ENCODE measurements around the gene PANK1. TPM values are rescaled to one million over a fixed set of nuclear protein-coding genes. Genes with fewer than 3 reads are reported as not detected.
A peak's percentile ranks its signal among the peaks of the same experiment; 100 is the strongest.

PANK1 gene
- 6.1 TPM for polyA plus RNA-seq (2013, experiment 1 of 2; ENCODE audit: insufficient read length)
- 5.8 TPM for polyA plus RNA-seq (2013, experiment 2 of 2; ENCODE audit: insufficient read length)

- peak; percentile 77 for DNase-seq
These were observed at the start of gene PANK1 for GRCh38 chr10:89644967-89645741. TSS of gene PANK1 (minus strand) at chr10:89645242. CDS start at chr10:89644891, 351 bp downstream.

- DNase-seq = no peak
These were observed 48.1 kb upstream of the PANK1 start for GRCh38 chr10:89693176-89693575.

DNA sequence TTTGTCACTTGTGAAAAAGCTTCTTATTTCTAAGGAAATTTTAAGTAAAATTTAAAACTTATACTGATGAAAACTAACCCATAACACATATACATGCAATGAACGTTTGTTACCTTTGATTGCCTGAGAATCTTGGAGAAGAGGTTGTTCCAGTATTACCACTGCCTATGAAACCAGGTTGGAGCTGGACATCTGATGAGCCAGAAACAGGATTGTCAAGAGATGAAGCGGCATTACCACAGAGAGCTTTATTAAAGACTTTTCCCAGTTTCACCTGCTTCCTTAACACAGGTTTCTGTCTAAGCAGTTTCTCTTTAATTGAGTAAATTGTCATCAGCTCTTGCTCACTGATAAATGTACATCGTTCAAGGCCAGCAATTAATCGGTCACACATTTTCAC is 47.4 kb upstream of the PANK1 start:
- no peak for DNase-seq

- no peak for DNase-seq
These were observed 45.0 kb upstream of the PANK1 start for GRCh38 chr10:89690027-89690426.

- DNase-seq = no peak
These were observed 40.9 kb upstream of the PANK1 start for GRCh38 chr10:89685936-89686335.

DNA sequence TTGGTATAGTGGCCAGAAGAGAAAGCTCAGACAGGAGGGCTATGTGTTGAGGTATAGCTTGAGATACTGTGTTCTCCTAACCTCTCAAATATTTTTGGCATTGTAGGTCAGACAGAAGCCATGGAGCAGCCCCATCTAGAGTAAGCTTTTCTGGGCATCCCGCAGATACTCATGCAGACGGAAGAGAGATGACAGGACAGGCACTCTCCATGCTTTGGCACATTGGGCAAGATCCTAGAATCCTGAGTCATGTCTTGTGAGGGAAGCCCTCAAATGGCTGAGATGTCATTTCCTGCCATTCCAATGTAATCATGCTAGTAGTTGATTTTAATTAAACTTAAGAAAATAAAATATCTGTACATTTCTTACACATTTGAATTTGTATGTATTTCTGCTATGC is 39.6 kb upstream of the PANK1 start:
- DNase-seq = peak; percentile 33

DNA sequence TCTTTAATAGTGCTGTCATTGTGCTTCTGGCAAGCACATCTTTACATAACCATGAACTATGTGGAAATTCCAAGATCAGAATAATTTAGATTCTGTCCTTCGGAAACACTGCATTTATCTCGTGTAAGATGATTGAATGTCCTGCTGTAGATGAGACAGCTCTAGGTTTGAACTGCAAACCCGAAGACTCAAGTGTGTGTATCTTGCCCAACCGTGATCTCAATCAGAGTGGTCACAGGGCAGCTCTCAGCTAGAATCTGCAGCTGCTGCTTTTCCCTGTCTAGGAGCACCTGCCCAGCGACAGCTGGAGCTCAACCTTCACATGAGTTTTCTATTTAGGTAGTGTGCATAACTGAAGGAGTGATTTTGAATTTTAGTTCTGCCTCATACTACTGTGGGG is 38.8 kb upstream of the PANK1 start:
- DNase-seq = no peak

DNA sequence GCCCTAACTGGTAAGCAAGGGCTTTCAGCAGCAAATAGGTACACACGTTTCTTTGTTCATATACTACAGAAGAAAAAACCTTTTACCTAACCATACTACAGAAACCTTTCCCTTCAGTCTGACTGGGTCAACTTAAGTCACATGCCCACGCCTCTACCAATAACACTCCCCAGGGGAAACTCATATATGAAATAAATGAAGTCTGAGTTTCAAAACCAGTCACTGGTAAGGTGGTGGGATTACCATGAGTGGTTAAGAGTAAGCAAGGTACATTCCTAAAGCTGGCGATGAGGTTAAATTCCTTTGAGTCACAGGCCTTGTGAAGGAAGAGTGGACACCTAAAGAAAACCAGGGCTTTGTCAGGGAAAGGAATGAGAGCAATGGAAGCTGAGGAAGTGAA is 34.9 kb upstream of the PANK1 start:
- no peak for DNase-seq

DNA sequence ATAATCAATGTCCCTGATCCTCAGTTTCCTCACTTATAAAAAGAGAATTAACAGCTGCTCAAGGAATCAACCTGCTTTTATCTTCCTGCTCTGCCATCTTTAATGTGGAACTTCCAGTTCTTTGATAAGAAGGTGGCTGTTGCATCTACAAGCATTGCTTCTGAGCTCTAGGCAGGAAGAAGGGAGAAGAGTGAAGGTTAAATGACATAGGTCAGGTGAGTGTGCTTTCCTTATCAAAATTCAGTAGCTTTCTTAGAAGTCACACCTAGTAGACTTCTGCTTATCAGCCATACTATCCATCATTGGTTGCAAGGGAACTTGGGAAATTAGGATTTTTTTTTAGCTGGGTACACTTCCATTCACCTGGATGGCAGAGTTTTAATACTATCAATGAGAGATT is 32.3 kb upstream of the PANK1 start:
- no peak for DNase-seq

DNA sequence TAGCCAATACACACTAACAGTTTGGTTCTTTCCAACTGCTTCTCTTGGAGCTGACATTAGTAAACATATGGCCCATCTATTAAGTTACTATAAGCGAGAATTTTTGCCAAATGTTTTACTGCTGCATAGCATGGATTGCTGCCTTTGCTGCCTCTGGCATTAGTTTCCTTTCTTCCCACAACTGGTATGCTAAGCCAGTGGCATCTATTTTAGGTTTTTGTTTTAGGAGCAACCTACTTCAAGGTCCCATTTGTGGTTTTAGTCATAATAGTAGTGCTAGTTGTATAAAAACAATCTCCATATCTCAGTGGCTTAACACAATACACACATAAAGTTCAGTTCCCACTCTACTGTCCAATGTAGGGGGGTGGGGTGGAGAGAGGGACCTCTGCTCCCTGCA is 25.9 kb upstream of the PANK1 start:
- no peak for DNase-seq

GRCh38 chr10:89669985-89670384 is 24.9 kb upstream of the PANK1 start:
- DNase-seq = no peak

GRCh38 chr10:89668386-89669071 is 23.5 kb upstream of the PANK1 start:
- DNase-seq = no peak

DNA sequence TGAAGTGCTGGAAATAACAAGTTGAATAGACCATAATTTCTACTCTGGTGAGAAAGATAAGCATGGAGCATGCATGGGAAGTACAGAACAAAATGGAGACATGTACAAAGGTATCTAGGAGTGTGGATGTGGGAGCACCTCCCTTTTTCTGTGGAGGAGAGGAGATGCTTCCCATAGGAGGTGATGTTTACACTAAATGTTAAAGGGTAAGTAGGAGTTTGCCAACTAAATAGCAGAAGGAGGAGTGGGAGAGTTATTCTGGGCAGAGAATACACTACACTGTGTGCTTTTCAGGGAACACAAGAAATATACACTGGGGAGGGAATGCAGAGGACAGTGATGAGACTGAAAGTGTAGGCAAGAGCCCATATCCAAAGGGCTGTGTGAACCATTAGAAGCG is 21.1 kb upstream of the PANK1 start:
- no peak for DNase-seq

DNA sequence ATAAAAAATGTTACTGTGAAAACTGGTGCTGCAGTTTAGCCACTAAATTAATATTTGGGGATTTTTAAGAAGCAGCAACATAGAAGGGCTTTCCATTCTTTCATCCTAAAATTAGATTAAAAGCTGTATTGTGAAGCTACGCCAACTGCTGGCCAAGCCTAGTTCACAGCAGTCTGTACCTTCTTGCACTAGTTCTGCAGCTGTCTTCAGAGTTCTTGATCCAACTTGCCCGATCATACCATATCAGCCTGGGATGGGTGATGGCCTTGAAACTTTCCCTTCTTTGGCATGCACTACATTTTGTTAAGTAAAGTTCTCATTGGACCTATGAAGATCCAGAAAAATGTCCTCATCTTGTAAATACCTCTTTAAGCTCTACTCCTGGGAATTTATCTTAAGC is 20.3 kb upstream of the PANK1 start:
- no peak for DNase-seq

DNA sequence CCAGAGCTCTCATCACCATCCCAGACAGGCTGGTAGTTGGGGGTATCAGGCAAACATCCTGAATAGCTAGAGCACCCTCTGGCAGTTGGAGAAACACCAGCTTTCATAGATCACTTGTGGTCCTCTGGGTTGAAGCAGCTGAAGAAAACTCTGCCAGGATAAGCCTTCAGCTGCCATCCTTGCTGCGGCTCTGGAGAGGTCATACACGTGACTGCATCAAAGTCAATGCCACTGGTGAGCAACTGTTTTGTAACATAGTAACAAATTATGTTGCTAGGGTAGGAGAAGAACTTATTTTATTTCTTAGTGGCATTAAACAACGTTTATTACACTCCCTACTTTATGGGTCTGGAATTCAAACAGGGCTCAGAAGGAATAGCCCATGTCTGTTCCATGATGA is 19.2 kb upstream of the PANK1 start:
- no peak for DNase-seq

GRCh38 chr10:89663144-89663543 is 18.1 kb upstream of the PANK1 start:
- no peak for DNase-seq

GRCh38 chr10:89662596-89662995 is 17.6 kb upstream of the PANK1 start:
- DNase-seq = no peak

DNA sequence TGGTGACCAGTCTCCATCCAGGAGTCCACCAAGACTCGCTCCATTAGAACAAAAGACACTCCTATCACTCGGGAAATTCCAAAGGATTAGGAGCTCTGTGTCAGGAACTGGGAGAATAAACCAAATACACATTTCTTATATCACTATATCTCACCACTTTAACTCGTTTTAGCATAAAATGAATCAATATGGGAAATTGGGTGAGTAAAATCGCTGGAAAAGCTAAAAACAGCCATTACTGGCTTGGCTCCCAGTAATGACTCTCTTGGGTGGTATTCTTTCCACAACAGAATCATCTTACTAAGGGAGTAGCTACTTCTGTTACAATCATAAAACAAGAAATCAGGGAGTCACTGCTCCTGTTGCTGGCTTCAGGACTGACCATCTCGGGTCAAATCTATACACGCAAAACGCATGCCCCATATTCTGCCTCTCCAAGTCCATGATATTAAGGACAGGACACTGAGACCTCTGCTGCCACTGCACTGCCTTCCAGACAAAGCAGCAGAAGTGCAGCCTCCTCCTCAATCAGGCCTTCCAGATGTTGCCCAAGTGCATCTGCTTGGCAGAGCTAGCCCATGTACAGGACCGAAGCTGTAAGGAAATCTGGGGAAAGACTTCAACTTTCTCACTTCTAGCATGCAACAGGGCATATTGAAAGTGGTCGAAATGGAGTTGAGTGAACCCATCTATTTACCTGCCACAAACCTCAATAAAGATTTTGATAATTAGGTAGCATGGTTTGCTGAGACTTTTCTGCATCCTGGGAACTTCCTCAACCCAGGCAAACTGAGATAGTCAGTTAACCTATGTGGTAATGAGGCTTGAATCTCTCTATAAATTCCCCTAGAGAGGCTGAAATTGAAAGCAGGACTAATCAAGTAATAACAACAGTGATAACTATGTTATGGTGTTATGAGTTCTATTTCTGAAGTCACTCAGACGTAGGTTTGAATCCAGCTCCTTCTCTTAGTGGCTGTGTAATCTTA is 14.4 kb upstream of the PANK1 start:
- DNase-seq = peak; percentile 92

DNA sequence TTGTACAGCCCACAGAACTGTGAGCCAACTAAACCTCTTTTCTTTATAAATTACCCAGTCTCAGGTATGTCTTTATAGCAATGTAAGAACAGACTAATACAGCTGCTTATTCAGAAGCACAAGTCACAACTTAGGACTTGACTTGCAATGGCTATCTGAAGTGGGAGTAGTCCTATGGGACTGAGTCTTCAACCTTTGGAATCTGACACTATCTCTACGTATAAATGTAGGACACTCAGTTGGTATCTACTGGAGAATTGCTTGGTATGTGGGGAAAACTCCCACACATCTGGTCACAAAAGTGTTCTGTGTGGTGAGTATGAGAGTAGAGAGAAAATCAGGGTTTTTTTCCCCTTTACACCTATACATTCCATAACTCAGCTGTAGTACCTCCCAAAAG is 12.3 kb upstream of the PANK1 start:
- DNase-seq = no peak

- no peak for DNase-seq
These were observed 10.7 kb upstream of the PANK1 start for GRCh38 chr10:89655722-89656121.

GRCh38 chr10:89653410-89653869 is 8.4 kb upstream of the PANK1 start:
- peak; percentile 82 for DNase-seq

- no peak for DNase-seq
These were observed 7.8 kb upstream of the PANK1 start for GRCh38 chr10:89652806-89653370.

All from fibroblast of skin of abdomen (primary cell).